ENCODE results near the gene CCDC88B.
A peak's percentile ranks its signal among the peaks of the same experiment; 100 is the strongest.
"Not testable (repeated sequence)": the region's sequence is repeated elsewhere in the genome, so short reads cannot be mapped to it uniquely, and the experiment has no call there.

The CCDC88B gene

DNA sequence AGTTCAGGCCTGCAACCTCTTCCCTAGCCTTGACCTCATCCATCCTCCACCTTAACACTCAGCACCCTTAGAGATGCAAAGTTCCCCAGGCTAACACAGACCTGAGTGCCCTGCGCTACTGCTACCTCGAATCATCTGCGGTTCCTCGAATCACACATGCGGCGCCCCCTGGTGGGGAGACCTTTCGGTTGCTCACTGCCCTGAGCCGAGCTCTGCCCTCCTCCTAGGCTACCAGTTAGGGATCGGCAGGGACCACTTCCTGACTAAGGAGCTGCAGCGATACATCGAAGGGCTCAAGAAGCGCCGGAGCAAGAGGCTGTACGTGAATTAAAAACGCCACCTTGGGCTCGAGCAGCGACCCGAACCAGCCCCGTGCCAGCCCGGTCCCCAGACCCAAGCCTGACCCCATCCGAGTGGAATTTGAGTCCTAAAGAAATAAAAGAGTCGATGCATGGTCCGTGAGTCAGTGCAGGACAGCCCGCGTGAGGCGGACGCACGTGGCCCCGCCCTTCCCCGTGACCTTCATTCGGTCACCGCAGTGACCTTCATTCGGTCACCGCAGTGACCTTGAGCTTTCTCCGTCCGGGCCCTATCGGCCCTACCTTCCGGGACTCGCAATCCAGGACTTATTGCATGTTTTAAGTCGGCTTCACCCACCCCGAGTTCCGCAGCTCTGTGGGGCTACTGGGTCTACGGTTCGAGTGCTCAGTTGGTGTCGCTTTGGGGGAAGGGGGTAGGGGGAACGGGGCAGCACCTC is 35.5 kb upstream of the CCDC88B start:
- peak; percentile 95 for DNase-seq

- peak; percentile 100 for DNase-seq
Measured at GRCh38 chr11:64305075-64305690, 34.8 kb upstream of the CCDC88B start, which contains the start of gene ESRRA. Gene ESRRA, plus strand, starts transcription at chr11:64305524. Its CDS starts 1,656 bp downstream, at chr11:64307180.

GRCh38 chr11:64305691-64306562 is 34.1 kb upstream of the CCDC88B start:
- DNase-seq, result peak; percentile 74

GRCh38 chr11:64306563-64306875 is 33.5 kb upstream of the CCDC88B start:
- DNase-seq, result no peak

GRCh38 chr11:64306876-64307622 is 33.0 kb upstream of the CCDC88B start:
- DNase-seq, result no peak

GRCh38 chr11:64307795-64308194 is 32.2 kb upstream of the CCDC88B start:
- not testable (repeated sequence) for DNase-seq

- no peak for DNase-seq
Measured at GRCh38 chr11:64312947-64313346, 27.1 kb upstream of the CCDC88B start.

DNA sequence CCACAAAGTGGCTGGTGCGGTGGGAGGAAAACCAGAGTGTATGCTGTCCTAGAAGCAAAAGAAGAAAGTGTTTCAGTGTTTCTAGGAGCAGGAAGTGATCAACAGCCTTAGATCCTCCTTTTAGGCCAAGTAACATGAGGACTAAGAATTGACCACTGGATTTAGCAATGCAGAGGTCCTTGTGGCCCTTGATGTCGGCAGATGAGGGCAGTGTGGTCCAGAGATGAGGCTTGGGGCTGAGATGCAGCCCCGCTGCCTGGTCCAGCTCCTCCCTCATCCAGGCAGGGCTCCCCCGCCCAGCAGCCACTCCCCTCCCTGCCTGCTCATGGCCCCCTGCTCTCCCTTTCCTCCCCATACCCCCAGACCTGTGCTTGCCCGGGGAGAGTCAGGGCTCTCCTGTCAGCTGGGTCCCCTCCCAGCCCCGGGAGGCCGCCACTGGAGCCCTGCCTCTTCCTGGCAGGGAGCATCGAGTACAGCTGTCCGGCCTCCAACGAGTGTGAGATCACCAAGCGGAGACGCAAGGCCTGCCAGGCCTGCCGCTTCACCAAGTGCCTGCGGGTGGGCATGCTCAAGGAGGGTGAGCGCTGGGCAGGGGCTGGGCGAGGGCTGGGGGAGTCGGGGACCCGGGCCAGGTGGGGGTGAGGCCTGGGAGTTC is 26.4 kb upstream of the CCDC88B start:
- no peak for DNase-seq

DNA sequence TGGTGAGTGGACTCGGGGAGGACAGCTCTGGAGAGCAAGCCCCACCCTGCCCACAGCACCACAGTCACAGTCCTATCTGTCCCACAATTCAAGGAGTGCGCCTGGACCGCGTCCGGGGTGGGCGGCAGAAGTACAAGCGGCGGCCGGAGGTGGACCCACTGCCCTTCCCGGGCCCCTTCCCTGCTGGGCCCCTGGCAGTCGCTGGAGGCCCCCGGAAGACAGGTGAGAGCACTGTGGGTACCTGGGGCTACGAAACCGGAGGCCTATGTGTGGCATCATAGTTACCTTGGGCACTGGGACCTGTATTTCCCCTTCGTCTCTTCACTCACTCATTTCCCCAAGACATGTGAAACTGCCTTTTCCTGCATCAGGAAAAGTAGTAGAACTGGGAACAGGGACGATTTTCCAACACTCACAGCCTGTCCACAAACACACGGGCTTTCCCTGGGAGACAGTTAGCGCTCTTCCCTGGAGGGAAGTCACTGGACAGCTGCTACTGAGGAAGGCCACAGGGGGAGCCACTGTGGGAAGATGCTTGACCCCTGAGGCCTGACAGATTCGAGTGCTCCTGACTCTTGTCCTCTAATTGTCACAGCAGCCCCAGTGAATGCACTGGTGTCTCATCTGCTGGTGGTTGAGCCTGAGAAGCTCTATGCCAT is 25.7 kb upstream of the CCDC88B start:
- DNase-seq, result no peak

GRCh38 chr11:64314805-64315561 is 25.0 kb upstream of the CCDC88B start:
- no peak for DNase-seq

- DNase-seq, result not testable (repeated sequence)
Measured at GRCh38 chr11:64315667-64316526, 24.1 kb upstream of the CCDC88B start.

DNA sequence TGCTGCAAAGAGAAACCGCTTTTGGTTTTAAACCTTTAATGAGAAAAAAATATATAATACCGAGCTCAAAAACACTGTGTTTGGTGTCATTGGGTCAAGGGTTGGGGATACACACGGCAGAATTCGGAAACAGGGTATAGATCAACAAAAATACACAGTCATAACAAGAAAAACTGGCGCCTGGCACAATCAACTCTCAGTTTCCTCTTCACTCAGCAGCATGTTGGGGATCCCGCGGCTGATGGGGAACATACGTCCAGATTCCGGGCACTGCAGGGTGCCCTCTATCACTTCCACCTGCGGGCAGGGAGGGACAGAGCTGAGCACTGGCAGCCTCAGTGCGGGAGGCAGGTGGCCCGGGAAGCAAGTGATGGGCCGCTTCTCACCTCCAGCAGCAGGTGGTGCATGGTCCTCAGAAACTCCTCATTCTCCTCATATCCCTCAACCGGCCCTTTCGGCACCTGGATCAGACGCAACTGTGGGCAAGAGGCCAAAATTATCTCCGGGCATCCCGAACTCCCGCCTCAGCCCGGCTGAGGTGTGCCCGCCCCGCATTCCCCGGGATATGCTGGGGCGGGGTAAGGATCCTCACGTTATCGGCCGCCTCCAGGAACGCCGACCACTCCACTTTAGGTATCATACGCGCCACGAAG is 23.2 kb upstream of the CCDC88B start:
- peak; percentile 35 for DNase-seq

DNA sequence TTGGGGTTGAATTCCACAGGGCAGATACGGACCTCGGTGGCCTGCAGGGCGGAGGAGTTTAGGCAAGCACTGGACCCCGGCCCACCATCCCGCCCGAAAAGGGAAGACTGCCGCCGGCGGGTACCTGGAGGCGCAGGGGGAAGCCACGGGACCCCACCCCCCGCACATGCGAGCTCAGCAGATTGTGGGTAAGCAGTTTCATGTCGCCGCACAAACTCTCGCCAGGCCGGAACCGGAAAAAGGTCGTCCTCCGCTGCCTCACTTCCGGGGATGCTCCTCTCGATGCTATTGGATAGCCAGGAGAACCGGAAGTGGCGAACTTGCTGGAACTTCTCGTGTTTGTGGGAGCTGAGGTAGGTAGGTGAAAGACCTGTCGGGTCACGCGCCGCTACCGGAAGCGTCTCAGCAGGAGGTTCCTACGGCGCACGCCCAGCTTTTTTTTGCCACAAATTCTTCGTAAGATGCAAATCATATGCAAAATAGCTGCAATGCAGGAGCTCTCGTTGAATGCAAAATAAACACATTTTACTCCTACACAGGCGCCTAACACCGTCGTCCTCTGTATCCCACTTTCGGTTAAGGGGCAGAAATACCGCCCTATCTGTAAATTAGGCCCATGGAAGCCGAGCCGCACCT is 22.6 kb upstream of the CCDC88B start, which contains the start of gene TRMT112:
TSS of gene TRMT112 (minus strand) at position 235 of the 636 bp plus-strand sequence. CDS start at position 202, 33 bp downstream.
- DNase-seq, result peak; percentile 98

DNA sequence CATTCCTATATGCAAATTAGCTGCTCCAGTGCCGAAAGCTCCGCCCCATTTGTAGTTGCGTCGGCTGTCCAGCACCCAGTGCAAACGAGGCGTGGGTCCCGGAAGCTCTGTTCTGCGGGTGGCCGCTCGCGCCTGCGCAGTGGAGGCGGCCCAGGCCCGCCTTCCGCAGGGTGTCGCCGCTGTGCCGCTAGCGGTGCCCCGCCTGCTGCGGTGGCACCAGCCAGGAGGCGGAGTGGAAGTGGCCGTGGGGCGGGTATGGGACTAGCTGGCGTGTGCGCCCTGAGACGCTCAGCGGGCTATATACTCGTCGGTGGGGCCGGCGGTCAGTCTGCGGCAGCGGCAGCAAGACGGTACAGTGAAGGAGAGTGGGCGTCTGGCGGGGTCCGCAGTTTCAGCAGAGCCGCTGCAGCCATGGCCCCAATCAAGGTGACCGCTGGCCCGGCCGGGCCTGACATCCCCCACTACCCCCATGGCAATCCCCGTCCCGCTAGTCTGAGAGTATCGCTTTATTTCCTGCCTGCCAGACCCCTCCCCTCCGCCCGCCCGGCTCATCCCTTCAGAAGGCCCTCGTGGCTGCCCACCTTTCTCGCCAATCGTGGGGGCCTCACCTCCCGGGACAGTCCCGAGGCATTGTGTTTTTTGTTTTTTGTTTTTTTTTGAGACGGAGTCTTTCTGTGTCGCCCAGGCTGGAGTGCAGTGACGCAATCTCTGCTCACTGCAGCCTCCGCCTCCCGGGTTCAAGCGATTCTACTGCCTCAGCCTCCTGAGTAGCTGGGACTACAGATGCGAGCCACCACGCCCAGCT is 21.8 kb upstream of the CCDC88B start, which contains the start of gene PRDX5:
TSS of gene PRDX5 (plus strand) at position 161 of the 805 bp plus-strand sequence. CDS start at position 256, 95 bp downstream.
- peak; percentile 96 for DNase-seq

DNA sequence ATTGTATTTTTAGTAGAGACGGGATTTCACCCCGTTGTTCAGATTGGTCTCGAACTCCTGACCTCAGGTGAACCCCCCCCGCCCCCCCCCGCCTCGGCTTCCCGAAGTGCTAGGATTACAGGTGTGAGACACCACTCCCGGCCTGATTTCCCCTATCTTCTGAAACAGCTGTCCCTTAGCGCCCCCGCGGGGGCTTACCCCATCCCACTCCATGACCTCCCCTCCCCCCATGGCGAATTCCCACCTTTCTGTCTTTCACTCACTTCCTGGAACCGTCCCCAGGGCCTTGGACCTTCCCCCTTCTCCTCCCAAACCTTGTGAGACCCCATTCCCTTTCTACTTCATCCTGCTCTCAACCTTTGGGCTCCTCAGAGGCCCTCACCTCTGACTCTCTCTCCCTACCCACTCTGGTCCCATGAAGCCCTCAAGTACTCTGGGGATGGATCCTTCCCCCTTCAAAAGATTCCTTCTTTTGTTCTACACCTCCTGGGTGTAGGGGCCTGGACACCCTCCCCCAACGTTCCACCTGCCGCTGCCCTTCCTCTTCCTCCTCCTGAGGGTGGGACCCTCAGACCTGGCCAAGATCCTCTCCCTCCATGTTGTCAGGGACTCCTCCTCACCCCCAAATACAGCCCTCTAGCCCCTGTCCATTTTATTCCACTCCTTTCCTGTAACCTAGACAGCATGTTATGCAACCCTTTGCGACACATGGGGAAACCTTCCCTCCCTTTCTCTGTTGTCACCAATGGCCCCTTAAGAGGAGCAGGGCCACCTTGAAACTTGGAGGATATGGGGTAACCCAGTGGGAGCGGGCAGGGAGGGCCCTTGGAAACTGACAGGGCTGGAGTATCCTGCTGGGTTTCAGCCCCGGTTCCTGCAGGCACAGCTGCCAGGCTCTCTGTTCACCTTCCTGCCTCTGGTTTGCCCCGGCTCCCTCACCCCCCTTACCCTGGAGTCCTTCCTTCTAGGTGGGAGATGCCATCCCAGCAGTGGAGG is 20.9 kb upstream of the CCDC88B start:
- DNase-seq, result no peak

- no peak for DNase-seq
Measured at GRCh38 chr11:64320556-64320955, 19.4 kb upstream of the CCDC88B start.

All from stimulated activated CD4-positive, alpha-beta T cell treated with anti-CD3 and anti-CD28 coated beads, Interleukin-1b, Interleukin-23, amount 100 ng/mL, for 48 hours (primary cell).